NCI-H1930 (cell line): ENCODE measurements around the gene OR5D14.

Experiments used
- DNase-seq, 2 experiments: peaks; one replicate each; lab custom pipeline; 2025; lab: John Stamatoyannopoulos, UW

The OR5D14 gene

GRCh38 chr11:55795256-55795655, at the start of gene OR5D14:
TSS of gene OR5D14 (plus strand) at chr11:55795556. CDS start at chr11:55795556, 0 bp downstream.
- no peak for DNase-seq

- no peak for DNase-seq
Measured at GRCh38 chr11:55773138-55773537, 22.2 kb upstream of the OR5D14 start, which contains the start of gene OR5D13. TSS of gene OR5D13 (plus strand) at chr11:55773438. CDS start at chr11:55773438, 0 bp downstream.

GRCh38 chr11:55791606-55792005, 3.8 kb upstream of the OR5D14 start:
- no peak for DNase-seq

GRCh38 chr11:55793321-55793720, 2.0 kb upstream of the OR5D14 start:
- no peak for DNase-seq

- no peak for DNase-seq
Measured at GRCh38 chr11:55806248-55806647, 10.9 kb downstream of the OR5D14 start.

- DNase-seq = no peak
Measured at GRCh38 chr11:55811067-55811466, 15.7 kb downstream of the OR5D14 start, which contains the start of gene OR5L1. TSS of gene OR5L1 (plus strand) at chr11:55811367. CDS start at chr11:55811467, 100 bp downstream.

- DNase-seq = no peak
Measured at GRCh38 chr11:55819330-55819729, 24.0 kb downstream of the OR5D14 start, which contains the start of gene OR5D18. TSS of gene OR5D18 (plus strand) at chr11:55819630. CDS start at chr11:55819630, 0 bp downstream.

- DNase-seq = no peak
Measured at GRCh38 chr11:55826919-55827318, 31.6 kb downstream of the OR5D14 start, which contains the start of gene OR5L2. TSS of gene OR5L2 (plus strand) at chr11:55827219. CDS start at chr11:55827219, 0 bp downstream.

GRCh38 chr11:55838452-55838851, 43.1 kb downstream of the OR5D14 start, which contains the start of gene OR5D16:
TSS of gene OR5D16 (plus strand) at chr11:55838752. CDS start at chr11:55838752, 0 bp downstream.
- DNase-seq = no peak
